ENCODE data around the gene UBR4.

UBR4 gene

DNA sequence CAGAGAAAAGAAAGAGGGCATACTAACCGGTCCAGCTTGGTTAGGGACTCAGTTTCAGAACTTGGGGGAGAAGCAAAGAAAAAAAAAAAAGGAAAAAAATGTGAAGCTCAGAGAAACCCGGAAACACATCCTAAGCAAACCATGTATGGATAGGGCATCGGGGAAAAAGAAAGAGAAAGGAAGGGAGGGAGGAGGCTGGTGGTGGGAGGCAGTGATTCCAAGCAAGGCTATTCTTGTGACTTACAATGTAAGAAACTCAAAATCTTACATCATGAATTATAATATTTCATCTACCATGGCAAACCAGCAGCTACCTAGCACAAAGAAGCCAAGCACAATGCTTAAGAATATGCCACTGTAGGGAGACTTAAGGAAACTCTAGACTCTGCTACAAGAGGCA, 60.3 kb downstream of the UBR4 start:
- in situ Hi-C loops (cut with MboI; ENCODE audit: low sequenced_read_pairs): no loop called here

DNA sequence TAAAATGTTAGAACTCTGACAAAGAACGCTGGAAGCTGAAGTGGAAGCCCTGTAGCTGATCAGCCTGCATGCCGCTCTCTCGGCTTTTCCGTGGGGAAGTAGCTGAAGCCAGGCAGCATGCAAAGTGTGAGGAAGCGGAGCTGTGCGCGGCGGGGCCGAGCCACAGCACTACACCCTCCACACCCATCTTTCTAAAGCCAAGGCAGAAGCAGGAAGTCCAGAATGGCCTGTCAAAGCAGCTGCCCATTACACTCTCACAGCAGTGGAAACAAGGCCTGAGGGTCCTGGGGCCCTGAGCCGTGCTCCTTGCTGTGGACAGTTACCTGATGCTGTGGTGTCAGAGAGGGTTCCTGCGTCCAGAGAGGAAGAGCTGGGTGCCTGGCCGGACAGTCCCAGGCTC, 69.6 kb downstream of the UBR4 start:
- in situ Hi-C loops (cut with MboI; ENCODE audit: low sequenced_read_pairs): no loop called here

DNA sequence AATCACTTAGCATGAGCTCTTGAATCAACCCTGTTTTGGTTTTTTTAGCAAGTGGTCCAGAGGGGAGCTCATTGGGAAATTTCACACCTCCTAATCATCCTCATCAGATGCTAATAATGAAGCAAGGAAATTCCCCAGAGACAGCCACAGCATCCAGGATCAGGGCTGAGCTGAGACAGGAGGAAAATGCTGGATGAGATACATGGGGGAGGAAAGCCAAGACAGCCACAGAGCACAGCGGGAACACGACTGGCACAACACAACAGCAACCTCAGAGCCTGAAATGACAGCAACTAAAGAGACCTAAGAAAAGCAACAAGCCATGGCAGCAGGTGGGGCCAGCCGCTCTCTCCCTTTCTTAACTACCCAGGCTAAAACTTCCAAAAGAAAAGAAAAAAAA, 70.4 kb downstream of the UBR4 start:
- in situ Hi-C loops (cut with MboI; ENCODE audit: low sequenced_read_pairs): no loop called here

DNA sequence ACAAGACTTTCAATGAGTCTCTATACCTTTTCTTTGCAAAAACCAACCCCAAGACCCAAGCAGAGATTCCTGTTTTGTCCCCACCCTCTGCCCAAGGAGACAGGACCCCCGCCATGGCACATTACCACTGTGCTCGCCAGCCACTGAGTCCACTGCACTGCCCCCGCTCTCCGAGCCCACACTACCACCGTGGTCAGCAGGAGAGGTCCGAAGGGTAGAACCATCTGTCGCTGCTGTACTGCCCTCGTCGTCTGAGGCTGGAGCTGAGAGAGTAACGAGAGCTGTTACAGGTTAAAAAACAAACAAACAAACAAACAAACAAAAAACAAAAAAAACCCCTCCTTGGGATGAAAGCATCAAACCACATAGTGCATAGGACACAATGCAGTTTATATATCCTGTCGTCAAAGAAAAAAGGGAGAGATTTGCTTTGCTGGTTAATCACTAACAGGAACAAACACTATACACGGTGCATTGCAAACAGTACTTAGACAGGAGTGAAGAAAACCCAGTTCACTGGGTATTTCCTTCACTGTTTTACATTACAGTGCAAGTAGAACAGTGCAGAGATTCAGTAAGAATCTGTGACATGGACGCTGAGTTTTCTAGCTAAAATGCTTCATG, 71.0 kb downstream of the UBR4 start:
- in situ Hi-C loops (cut with MboI; ENCODE audit: low sequenced_read_pairs): no loop called here

DNA sequence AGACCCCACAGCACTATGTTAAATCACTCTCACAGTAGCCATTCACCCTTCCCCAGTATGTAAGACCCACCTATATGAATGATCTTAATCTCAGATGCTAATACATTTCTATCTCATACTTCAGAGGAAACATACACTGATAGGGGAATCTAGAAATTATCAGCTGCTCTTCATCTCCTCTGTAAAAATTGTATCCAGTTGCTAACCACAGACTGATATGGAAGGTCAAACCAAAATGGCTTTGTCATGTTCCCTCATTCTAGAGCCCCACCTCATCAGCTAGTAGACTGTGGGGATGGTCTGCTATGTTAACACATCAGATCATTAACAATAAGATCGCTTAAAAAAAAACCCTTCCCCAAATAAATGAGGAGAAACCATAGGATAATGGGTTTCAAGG, 71.7 kb downstream of the UBR4 start:
- in situ Hi-C loops (cut with MboI; ENCODE audit: low sequenced_read_pairs): no loop called here

DNA sequence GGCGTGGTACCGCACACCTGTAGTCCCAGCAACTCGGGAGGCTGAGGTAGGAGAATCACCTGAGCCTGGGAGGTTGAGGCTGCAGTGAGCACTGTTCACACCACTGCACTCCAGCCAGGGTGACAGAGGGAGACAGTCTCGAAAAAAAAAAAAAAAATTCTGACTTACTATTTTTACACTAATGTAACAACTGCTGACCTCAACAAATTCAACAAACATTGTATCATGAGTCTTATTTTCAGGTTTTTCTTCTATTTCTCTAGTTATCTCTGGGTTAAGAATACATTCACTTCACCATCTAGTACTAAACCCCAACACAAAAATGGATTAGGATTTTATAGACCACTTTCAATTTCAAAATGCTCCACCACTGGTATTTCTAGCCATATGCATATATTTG, 72.9 kb downstream of the UBR4 start:
- in situ Hi-C loops (cut with MboI; ENCODE audit: low sequenced_read_pairs): no loop called here

DNA sequence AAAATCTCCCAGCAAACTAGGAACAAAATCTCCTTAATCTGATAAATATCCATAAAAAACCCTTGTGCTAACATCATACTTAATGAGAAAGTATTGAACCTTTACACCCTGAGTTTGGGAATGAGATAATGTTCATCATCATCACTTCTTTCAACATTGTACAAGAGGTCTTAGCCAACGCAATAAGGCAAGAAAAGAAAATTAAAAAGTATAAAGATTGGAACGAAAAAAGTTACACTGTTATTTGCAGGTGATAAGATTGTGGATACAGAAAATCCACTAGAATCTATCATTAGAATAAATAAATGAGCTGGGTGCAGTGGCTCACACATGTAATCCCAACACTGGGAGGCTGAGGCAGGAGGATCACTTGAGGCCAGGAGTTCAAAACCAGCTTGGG, 76.7 kb downstream of the UBR4 start:
- in situ Hi-C loops (cut with MboI; ENCODE audit: low sequenced_read_pairs): no loop called here

DNA sequence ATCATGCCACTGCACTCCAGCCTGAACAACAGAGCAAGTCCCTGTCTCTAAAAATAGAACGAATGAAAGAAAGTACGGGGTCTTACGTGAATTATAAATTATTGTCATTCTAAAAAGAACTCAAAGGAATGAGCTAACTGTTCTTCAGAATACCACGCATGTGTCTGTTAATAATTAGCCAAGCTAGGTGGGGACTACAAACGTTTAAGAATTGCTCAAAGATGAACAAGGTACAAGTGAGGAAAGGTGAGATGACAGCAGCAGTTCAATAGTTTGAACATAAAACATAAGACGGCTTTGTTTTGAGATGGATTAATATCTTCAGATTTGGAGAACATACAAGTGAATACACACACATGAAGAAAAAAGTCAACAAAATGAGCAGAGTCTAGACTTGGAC, 79.6 kb downstream of the UBR4 start:
- in situ Hi-C loops (cut with MboI; ENCODE audit: low sequenced_read_pairs): no loop called here

DNA sequence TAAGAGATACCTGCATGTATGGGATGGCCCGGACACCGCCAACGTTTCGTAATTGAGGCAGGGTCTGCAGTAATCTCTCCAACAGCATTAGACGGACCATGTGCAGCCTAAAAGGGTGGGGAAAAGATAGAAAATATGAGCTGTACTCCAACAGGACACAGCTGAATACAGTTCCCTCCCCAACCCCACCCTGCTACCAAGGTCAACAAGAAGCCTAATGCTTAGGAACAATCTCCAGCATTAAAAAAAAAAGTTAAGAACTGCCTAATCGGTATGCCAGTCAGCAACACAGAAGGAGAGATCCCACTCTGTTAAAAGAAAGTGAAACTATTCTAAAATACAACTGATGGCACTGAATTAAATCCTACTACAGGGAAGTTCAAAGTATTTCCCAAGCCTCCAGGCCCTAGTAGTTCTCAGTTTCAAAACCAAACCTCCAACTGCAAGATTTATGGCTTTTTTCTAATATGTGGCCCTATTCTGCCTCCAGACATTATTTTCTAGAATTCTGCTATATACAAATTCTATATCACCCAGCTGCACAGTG, 81.0 kb downstream of the UBR4 start:
- in situ Hi-C loops (cut with MboI; ENCODE audit: low sequenced_read_pairs): no loop called here

DNA sequence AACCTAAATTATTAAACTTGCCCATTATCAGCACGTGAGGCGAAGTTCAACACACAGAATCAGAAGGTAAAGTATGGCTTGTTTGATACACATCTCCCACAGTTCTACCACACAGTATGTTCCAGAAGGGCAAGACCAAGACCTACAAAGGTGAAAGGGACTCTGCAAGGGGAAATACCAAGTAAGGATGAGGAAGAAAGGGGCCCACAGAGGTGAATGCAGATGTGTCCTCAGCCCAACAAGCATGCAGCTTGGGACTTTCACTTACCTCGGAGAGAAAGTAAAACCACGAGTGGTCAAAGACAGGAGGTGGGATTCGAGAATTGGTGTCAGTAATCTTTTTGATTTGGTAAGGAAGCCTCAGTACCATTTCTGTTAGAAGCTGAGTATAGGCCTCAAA, 85.8 kb downstream of the UBR4 start:
- in situ Hi-C loops (cut with MboI; ENCODE audit: low sequenced_read_pairs): no loop called here

DNA sequence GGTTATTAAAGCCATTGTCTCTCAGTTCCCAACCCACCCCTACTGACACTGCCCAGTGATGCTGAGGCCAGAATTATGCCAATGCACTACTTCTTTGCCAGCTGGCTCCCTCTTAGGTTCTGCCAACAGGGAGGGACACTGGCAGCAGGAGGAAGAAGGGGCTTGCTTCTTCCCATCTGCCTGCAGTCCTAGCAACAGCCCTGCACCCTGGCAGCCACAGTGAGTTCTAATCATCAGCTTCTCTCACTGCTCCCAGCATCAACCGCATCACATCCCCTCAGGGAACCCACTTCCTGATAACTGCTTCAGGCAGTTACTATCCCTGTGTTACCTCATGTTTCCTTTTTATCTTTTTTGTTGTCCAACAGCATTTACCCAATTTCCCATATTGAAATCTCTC, 86.2 kb downstream of the UBR4 start:
- in situ Hi-C loops (cut with MboI; ENCODE audit: low sequenced_read_pairs): no loop called here

DNA sequence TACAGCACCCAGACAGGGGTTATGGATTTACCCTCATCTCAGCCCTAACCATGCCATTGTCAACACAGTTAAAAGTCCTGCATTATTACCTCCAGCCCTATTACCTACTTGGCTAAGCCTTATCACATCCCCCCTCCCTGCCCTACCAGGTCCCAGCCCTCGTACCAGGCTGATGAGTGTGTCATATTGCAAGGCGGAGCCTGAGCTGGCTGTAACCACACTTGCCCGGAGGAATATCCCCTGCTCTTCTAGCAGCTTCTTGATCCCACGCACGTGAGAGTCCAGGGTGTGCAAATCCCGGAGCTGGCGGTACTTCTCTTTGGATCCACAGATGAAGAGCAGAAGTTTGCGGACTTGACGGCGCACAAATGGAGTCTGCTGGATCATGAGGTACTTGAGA, 87.4 kb downstream of the UBR4 start:
- in situ Hi-C loops (cut with MboI; ENCODE audit: low sequenced_read_pairs): no loop called here

DNA sequence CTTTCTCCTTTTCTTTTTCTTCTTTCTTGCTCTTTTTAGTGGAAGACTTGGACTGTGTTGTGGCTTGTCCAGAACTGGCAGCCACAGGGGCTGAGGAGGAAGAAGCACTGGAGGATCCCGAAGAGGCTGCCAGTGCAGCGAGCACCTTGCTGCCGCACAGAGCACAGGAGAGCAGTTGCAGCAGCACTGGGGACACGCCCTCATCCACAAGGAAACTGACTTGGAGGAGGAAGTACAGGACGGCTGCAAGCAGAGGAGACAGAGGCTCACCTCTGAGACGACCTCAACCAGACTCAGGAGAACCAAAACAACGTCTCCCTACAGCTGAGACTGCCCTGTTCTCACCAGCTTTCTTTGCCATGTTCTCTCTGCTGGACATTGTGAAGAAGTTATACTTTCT, 88.9 kb downstream of the UBR4 start:
- in situ Hi-C loops (cut with MboI; ENCODE audit: low sequenced_read_pairs): no loop called here

DNA sequence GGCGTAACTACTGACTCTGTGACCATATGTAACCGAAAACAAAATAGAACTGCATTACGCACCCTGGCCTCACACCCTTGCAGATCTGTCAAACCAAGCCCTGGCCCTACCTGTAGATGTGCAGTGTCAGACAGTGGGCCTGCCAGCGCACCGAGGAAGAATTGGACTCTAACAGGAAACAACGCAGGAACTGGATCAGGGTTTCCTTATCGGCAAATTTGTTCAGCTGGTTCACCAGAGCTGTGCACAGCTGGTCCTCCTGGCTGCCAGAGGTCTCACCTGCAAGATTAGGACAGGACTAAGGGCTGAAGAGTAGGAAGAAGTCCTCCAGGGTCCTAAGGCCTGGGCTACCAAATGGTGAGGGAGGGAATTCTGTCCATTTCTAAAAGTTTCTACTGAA, 90.0 kb downstream of the UBR4 start:
- in situ Hi-C loops (cut with MboI; ENCODE audit: low sequenced_read_pairs): no loop called here

DNA sequence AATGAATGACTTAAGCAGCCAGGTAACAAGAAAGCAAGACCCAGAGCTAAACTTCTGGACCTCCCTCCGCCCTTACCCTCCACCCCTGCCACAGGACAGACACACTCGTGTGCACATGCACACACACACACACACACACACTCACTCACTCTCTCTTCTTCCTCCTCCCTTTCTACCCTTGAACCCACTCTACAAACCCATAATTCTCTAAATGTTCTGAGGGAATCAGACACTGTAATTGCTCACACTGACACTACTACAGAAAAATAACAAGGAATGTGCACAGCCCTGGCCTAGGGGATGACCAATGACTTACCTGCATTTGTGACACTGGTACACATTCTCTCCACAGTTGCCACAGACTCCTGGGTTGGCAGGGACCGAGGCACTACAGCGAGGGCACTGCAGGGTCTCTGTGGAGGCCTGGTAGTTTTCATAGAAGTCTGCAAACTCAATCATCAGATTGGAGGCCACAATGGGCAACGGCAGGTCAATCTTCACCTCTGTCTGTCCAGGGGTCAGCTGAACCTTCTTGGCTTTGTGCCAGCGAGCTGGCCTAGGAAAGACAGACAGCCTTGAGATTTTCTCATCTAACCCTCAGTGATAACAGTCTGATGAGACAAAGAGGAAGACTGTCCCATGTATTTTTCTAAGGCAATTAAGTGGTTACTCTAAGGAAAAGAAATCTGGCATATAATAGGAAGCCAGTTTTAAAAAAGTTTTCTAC, 94.8 kb downstream of the UBR4 start:
- in situ Hi-C loops (cut with MboI; ENCODE audit: low sequenced_read_pairs): no loop called here

DNA sequence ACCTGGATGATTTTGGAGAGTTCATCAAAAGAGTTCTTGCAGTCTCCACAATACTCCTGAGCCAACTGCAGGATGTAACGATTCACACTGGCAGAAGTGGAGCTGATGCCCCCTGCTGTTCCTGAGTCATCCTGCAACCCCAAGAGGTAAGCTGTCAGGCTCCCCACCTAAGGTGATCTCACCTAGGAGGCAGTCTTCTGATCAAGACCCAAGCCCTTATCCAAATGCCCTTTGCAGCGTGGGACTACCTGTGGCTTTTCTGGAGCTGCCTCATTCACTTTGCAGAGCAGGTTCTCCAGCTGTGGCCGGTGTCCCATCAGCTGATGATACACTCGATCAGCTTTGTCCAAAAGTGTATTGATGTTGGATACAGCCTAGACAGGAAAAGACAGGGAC, 96.4 kb downstream of the UBR4 start:
- in situ Hi-C loops (cut with MboI; ENCODE audit: low sequenced_read_pairs): no loop called here

DNA sequence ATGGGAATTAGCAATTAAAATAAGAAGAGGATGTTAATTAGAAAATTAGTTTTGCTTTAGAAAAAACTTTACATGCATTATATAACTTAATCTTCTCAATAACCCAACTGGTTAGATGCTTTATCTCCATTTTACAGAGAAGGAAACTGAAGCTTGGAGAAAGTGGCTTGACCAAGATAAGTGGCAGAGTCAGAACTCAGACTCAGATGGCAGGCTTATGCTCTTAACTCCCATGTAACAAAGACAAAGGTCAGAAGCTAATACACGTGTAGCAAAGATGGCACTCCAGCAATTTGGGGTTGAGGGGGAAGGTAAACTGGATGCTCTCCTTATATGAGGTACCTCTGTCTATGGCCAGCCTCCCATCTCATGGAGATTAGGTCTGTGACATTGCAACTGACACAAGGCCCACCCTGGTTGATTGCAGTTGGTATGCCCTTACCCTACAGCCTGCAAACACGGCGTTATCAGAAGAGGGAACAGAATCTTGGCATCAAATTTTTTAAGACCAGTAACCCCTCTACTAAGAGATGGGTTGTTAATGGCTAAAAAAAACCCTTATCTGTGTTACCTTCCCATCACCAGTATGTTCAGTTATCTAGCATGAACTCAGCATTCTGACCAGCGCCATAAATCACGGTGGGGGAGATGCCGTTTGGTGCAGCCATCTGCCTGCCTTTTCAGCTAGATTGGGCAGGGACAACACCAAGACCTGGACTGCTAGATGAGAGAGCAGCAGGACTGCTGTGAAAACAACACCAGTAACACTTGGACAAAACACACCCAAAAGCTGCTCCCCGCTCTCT, 97.0 kb downstream of the UBR4 start:
- in situ Hi-C loops (cut with MboI; ENCODE audit: low sequenced_read_pairs): no loop called here

DNA sequence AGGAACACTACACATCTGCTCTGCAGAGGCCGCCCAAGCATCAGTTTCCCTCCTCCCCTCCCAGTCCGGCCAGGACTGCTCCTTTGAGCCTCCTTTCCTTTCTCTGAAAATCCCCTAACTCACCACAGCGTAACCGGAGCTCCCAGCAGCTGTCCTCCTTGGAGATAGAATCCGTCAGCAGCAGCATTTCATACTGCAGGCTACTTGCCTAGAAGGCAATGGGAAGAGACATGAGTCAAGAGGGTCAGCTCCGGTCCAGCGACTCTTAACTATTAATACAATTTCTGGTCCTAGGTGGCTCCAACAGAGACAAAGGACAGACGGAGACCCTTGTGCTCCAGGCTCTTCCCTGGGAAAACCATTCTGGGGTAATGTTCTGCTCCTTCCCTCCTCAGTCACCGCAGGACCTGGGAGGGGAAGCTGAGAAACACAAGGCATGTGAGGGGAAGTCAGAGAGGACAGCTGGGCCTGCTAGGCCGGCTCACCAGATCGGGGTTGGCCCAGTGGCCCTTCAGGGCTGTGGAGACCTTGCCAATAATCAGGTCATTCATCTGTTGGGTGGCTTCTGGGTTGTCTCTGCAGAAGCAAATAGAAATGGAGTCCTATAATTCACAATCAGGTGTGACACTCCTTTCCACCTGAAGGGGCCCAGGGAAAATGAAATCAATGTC, 99.7 kb downstream of the UBR4 start:
- in situ Hi-C loops (cut with MboI; ENCODE audit: low sequenced_read_pairs): no loop called here

DNA sequence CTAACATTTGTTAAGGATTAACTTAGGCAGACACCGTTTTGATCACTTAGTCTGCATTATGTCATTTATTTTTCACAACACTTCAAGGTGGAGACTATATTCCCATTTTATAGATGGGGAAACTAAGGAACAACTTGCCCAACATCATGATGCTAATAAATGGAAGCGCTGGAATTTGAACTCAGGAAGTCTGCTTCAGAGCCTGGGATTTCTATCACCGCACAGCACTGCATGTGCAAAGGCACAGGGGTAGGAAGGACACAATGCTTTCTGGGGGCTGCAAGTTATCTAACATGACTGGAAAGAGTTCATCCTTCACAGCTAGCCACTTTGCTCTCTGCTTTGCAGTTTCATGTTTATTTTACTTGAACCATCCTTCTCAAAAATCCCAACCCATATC, 100.5 kb downstream of the UBR4 start:
- in situ Hi-C loops (cut with MboI; ENCODE audit: low sequenced_read_pairs): no loop called here

DNA sequence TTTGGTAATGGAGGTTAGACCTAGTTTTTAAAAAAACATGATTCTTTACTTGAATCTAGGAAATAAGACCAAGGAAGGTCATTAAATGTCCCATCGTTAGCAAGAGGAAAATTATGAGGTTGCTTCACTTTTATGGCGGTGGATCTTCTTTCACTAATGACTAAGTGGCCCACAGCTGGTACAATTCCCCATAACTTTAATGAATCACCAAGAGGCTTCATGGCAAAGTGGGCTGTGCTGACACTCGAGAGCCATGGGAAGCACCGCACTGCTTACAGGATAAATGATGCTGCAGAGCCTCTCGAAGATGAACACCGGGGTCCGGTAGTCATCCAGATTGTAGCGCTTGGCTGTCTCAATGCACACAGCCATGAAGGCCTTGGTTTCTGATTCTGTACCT, 108.8 kb downstream of the UBR4 start:
- in situ Hi-C loops (cut with MboI; ENCODE audit: low sequenced_read_pairs): no loop called here

DNA sequence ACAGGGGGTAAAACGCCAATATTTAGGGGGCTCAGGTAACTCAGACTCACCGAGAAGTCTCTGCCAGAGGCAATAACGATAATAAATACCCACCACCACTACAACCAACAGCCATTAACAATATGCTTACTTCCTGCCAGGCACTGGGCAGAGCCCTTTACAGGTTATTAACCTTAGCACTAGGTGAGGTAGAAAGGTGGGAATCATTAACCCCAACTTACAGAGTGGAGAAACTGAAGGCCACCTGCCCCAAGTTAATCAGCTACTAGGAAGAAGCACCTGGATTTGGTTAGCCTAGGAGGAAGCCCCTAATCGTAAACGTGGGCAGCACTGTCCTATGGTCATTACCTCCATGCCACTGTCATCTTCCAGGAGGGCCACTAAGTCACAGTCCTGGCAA, 110.0 kb downstream of the UBR4 start:
- in situ Hi-C loops (cut with MboI; ENCODE audit: low sequenced_read_pairs): no loop called here

Measured in HL-60/S4 (cell line).